Common myeloid progenitor, CD34-positive (primary cell): ENCODE measurements around the gene VPS26A.

Experiments used
- CTCF ChIA-PET: fragments of 350-600 bp; sonication (Branson Sonifier 250); formaldehyde crosslinking; loops from one replicate; lab custom pipeline; 2021; ENCODE audit warnings: antibody characterized with exemption; lab: Charles Lee
- POLR2A ChIA-PET: fragments of 350-600 bp; sonication (Branson Sonifier 250); formaldehyde crosslinking; loops from one replicate; lab custom pipeline; 2021; ENCODE audit warnings: antibody characterized with exemption; lab: Charles Lee
- DNase-seq, 3 donors: peaks; one replicate each; pipeline versions ENCODE4 v3.0.0 to v3.0.0-alpha.2; 2013
- H3K27ac ChIP-seq, 2 experiments: 1 replicate in 1 of 2; 2 replicates in 1 of 2; pipeline ENCODE4 v1.7.0; 2013; ENCODE audit warnings: inconsistent platforms in 2 of 2, low read length in 2 of 2, mild to moderate bottlenecking in 2 of 2, low read depth in 1 of 2, moderate library complexity in 1 of 2; ENCODE audit not compliant: severe bottlenecking in 2 of 2, insufficient read depth in 1 of 2, poor library complexity in 1 of 2
- H3K27me3 ChIP-seq, 5 experiments: replicated peaks in 2 of 5; 1 replicate in 3 of 5; 2 replicates in 2 of 5; pipeline versions ENCODE4 v1.6.1 to v1.7.0; 2013; ENCODE audit warnings: low read length in 4 of 5, mild to moderate bottlenecking in 2 of 5, moderate library complexity in 2 of 5, inconsistent platforms in 1 of 5; ENCODE audit not compliant: insufficient read depth in 5 of 5, control insufficient read depth in 4 of 5
- H3K36me3 ChIP-seq, 4 experiments: 1 replicate in 2 of 4; 2 replicates in 2 of 4; pipeline versions ENCODE4 v1.6.1 to v1.7.0; 2013; ENCODE audit warnings: low read length in 3 of 4, control low read depth in 1 of 4, mild to moderate bottlenecking in 1 of 4; ENCODE audit not compliant: control insufficient read depth in 4 of 4, insufficient read depth in 4 of 4
- H3K4me1 ChIP-seq, 4 experiments: 1 replicate in 3 of 4; 2 replicates in 1 of 4; pipeline versions ENCODE4 v1.6.1 to v1.7.1; 2013; ENCODE audit warnings: low read length in 3 of 4, mild to moderate bottlenecking in 3 of 4, control low read depth in 1 of 4, inconsistent platforms in 1 of 4, moderate library complexity in 1 of 4; ENCODE audit not compliant: control insufficient read depth in 4 of 4, insufficient read depth in 4 of 4; ENCODE audit errors: control extremely low read depth in 1 of 4
- H3K4me3 ChIP-seq, 7 experiments: 1 replicate in 4 of 7; 2 replicates in 3 of 7; pipeline versions ENCODE4 v1.5.1 to v1.7.0; 2013; ENCODE audit warnings: mild to moderate bottlenecking in 7 of 7, low read length in 6 of 7, moderate library complexity in 6 of 7, inconsistent platforms in 2 of 7, low read depth in 2 of 7, control low read depth in 1 of 7; ENCODE audit not compliant: insufficient read depth in 4 of 7, control insufficient read depth in 1 of 7; ENCODE audit errors: extremely low read depth in 1 of 7
- H3K9me3 ChIP-seq, 5 experiments: 1 replicate in 4 of 5; 2 replicates in 1 of 5; pipeline versions ENCODE4 v1.6.1 to v1.7.1; 2013; ENCODE audit warnings: low read length in 4 of 5, mild to moderate bottlenecking in 2 of 5, inconsistent platforms in 1 of 5, low read depth in 1 of 5, moderate library complexity in 1 of 5; ENCODE audit not compliant: control insufficient read depth in 4 of 5, insufficient read depth in 2 of 5; ENCODE audit errors: control extremely low read depth in 1 of 5
- WGBS: methylation state at CpG from one replicate; pipeline ENCODE4 v1.1.5; 2013; ENCODE audit not compliant: insufficient coverage; 5-methylcytosine and 5-hydroxymethylcytosine counted together

The VPS26A gene

DNA sequence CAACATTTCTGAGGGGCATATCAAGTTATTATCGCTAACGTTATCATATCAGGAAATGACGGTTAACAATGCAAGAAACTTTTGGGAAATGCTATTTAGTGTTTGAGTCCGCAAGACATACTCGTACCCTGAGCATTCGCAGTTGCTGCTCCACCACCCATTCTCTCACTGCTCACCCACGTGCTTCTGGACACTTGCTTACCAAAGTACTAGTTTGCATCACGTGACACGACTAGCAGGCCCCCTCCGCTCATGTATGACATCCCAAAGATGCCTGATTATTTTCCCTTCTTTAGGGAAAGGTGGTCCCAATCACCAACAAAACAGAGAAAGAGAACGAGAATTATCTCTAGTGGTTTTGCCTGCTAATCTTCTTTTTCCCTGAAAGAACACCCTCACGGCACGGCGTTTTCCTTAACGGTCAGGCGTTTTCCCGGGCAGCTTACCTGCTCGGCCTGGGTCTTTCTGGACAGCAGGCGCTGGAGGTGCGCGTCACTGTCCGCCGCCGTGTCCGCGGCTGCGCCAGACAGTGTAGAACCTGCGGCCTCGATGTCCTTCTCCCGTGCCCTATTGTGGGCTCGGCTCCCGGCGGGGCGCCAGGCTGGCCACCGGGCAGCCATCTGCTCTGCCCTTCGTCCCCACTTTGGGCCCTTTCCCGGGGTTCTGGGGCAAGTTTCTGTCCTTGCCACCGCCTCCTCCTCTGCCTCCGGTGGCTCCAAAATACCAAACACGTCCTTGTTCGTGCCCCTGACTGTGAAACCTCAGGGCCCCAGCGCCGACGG, 56.0 kb downstream of the VPS26A start, which contains the start of gene SUPV3L1:
SUPV3L1 (plus strand) TSS at position 492 of the 782 bp plus-strand sequence; CDS start at position 550, 58 bp downstream.
- Histone ChIP-seq H3K4me1 (peaks cover 11 to 26% (median 18%) of the 10 kb centered on the region in 4 experiments), H3K27me3 (no peaks in the 10 kb centered on the region), H3K4me3 (peak within 1 kb of the TSS; percentile 93 to 100 (median 98)), H3K36me3 (peaks cover 0 to 11% (median 6%) of the 10 kb centered on the region in 4 experiments), H3K27ac (peak within 1 kb of the TSS; percentile 99 to 100), H3K9me3 (no peaks in the 10 kb centered on the region)
- DNase-seq = peak; percentile 97 to 99 (median 98)
- ChIA-PET CTCF (no interaction called here), POLR2A (interaction anchor here (1.0 kb wide), 1 partner anchor 27 kb away, joined by 3 read pairs; no protein-coding TSS in a partner anchor)
- 0% methylated on average over 40 of the region's 44 CpGs for WGBS

DNA sequence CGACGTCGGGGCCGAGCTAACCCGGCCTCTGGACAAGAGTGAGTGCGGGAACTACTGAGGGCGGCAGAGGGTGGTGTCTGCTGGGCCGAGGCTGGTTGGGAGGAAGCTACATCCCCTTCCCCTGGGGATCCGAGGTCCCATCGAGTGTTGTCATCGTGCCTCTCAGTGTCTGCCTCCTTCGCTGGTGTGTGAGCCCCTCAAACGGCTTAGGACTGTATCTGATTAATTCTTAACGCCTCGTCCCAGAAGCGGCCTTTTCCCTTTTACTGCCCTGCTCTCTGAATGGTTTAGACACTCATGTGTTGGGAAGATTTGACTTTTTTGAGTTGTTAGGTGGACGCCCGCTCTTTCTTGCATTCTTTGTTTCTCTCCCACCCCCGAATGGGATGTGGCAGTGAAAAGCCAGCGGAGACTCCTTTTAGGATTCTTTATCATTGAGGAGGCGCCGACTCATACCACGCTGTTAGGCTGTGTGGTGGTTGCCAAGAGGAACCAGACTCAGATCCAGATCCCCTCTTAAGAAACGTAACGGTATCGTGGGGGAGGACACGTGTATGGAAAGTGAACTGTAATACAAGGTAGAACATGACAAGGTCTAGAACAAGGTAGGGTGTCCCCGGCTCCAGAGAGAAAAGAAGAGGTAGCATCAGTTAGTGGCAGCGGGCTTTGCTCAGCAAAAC, 56.7 kb downstream of the VPS26A start:
- POLR2A ChIA-PET = interaction anchor here (1.0 kb wide), 1 partner anchor 28 kb away, joined by 3 read pairs; no protein-coding TSS in a partner anchor

DNA sequence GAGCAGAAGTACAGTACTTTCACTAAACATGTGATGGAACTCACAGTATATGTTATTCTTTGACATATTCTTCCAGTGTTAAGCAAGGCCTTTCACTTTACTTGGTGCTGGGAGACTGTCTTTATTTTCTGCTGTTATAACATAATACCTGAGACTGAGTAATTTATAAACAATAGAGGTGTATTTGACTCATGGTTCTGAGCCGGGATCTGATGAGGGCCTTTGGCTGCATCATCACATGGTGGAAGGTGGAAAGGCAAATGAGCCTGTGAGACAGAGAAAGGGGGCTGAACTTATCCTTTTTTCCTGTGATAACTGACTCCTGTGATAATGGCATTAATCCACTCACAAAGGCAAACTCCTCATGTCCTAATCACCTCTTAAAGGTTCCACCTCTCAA, 57.5 kb downstream of the VPS26A start:
- H3K27ac ChIP-seq = peak overlapping the region; percentile 99 to 100
- H3K4me1 ChIP-seq = peaks cover 11 to 26% (median 18%) of the 10 kb centered on the region in 4 experiments
- H3K36me3 ChIP-seq = peaks cover 5 to 24% (median 12%) of the 10 kb centered on the region in 4 experiments
- no peaks in the 10 kb centered on the region for H3K9me3 ChIP-seq
- H3K27me3 ChIP-seq = no peaks in the 10 kb centered on the region
- peak overlapping the region in 5 of 7 experiments; percentile 93 to 100 (median 98) for H3K4me3 ChIP-seq
- ChIA-PET CTCF (no interaction called here), POLR2A (interaction anchor here (0.6 kb wide), 1 partner anchor 25 kb away, joined by 3 read pairs; no protein-coding TSS in a partner anchor)
- WGBS = no CpG with 5 or more reads among the region's 1 CpG
- no peak for DNase-seq

More for the DNA sequence above, 56.7 kb downstream of the VPS26A start:
- peak; percentile 6 to 64 (median 58) for DNase-seq
- Histone ChIP-seq H3K27me3 (no peaks in the 10 kb centered on the region), H3K36me3 (peaks cover under 1 to 16% (median 6%) of the 10 kb centered on the region in 4 experiments), H3K9me3 (no peaks in the 10 kb centered on the region), H3K27ac (peak overlapping the region; percentile 99 to 100), H3K4me1 (peaks cover 11 to 26% (median 18%) of the 10 kb centered on the region in 4 experiments), H3K4me3 (peak overlapping the region; percentile 93 to 100 (median 98))
- CTCF ChIA-PET = no interaction called here
- 5% methylated on average over 25 of the region's 29 CpGs for WGBS

DNA sequence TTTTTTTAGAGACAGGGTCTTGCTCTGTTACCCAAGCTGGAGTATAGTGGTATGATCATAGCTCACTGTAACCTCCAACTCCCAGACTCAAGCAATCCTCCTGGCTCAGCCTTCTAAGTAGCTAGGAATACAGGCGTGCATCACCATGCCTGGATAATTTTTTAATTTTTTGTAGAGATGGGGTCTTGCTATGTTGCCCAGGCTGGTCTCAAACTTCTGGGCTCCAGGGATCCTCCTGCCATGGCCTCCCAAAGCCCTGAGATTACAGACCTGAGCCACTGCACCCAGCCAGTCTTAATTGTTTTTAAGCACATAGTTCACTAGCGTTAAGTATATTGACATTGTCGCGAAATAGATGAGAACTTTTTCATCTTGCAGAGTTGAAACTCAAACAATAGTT, 58.0 kb downstream of the VPS26A start:
- Histone ChIP-seq H3K4me3 (no peak overlapping the region), H3K9me3 (no peaks in the 10 kb centered on the region), H3K36me3 (peaks cover 7 to 30% (median 15%) of the 10 kb centered on the region in 4 experiments), H3K4me1 (peaks cover 11 to 26% (median 18%) of the 10 kb centered on the region in 4 experiments), H3K27ac (no peak overlapping the region), H3K27me3 (no peaks in the 10 kb centered on the region)
- ChIA-PET CTCF (no interaction called here), POLR2A (interaction anchor here (0.6 kb wide), 1 partner anchor 26 kb away, joined by 3 read pairs; no protein-coding TSS in a partner anchor)
- no peak for DNase-seq
- 100% methylated on average over 2 of the region's 4 CpGs for WGBS

DNA sequence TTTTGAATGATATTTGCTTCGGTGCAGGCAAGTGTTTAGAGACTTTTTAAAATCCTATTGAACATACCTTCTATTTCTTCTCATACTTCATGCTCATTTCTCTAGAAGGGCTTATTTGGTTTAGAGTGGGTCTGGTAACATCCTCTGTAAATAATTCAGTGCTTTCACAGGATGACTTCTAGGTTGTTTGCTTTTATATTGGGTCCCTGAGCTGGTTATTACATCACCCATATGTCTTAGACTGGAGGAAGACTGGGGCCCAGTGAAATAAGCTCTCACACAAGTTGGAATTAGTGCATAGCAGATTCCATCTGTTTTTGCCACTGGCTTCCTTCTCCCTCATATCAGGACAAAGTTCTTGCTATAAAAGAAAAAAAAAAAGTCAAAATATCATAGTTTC, 62.5 kb downstream of the VPS26A start:
- no peaks in the 10 kb centered on the region for H3K9me3 ChIP-seq
- H3K36me3 ChIP-seq = peaks cover 15 to 56% (median 37%) of the 10 kb centered on the region in 4 experiments
- no CpG with 5 or more reads among the region's 1 CpG for WGBS
- H3K4me3 ChIP-seq = no peak overlapping the region
- H3K4me1 ChIP-seq = peaks cover 0 to 5% (median 1%) of the 10 kb centered on the region in 4 experiments
- no peak overlapping the region for H3K27ac ChIP-seq
- ChIA-PET POLR2A (interaction anchor here (0.5 kb wide), 1 partner anchor 246 kb away, joined by 3 read pairs; no protein-coding TSS in a partner anchor), CTCF (interaction anchor here (0.5 to 1.6 kb wide), 4 partner anchors 12 to 623 kb away, joined by 3 to 4 read pairs (median 3); no protein-coding TSS in a partner anchor)
- H3K27me3 ChIP-seq = no peaks in the 10 kb centered on the region
- no peak for DNase-seq

DNA sequence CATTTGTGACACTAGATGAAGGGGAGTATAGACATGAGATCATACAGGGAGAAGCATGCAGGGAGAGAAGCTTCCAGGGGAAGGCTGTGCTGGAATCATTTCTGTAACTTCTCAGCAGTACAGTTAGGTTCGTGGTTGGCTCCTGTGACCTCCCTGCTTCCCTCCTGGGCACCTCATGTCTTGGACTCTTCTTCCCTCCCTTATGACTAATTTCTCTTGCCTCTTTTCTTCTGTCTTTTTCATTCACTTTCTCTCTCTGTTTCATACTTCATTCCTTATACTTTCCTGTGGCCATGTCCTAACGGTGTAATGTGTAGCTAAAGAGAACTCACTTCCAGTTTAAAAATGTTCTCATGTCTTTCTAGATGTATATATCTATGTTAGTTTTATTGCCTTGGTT, 77.1 kb downstream of the VPS26A start:
- H3K36me3 ChIP-seq = peaks cover 17 to 65% (median 41%) of the 10 kb centered on the region in 4 experiments
- no peak overlapping the region for H3K4me3 ChIP-seq
- no peaks in the 10 kb centered on the region for H3K27me3 ChIP-seq
- DNase-seq = no peak
- POLR2A ChIA-PET = interaction anchor here (0.7 kb wide), 1 partner anchor 139 kb away, joined by 5 read pairs; no protein-coding TSS in a partner anchor
- no peaks in the 10 kb centered on the region for H3K9me3 ChIP-seq
- CTCF ChIA-PET = no interaction called here
- 100% methylated on average over 1 of the region's 2 CpGs for WGBS
- H3K27ac ChIP-seq = no peak overlapping the region
- H3K4me1 ChIP-seq = no peaks in the 10 kb centered on the region
